Gastrocnemius medialis (tissue), 4 donors: ENCODE data around the gene RAI1. TPM values are rescaled to one million over a fixed set of nuclear protein-coding genes. Genes with fewer than 3 reads are reported as not detected.

Experiments
- ATAC-seq, 2 donors: fragments of 150-250 bp; one replicate each; pipeline ENCODE4 v1.9.1; 2016
- DNase-seq, 2 donors: peaks; one replicate each; pipeline ENCODE4 v3.0.0-alpha.2; 2019
- H3K27ac ChIP-seq, 4 donors: fragments of 200-600 bp; sonication (generic); 1 replicate in 1 of 4; 2 replicates in 3 of 4; pipeline ENCODE4 v1.5.1; 2016 to 2018; ENCODE audit warnings: mild to moderate bottlenecking in 2 of 4, moderate library complexity in 1 of 4
- H3K27me3 ChIP-seq, 3 donors: fragments of 200-600 bp; sonication (generic) in 2 of 3; 1 replicate in 1 of 3; 2 replicates in 2 of 3; pipeline versions ENCODE4 v1.5.1 to v1.6.0; 2016 to 2019; ENCODE audit warnings: mild to moderate bottlenecking in 1 of 3, moderate library complexity in 1 of 3
- H3K36me3 ChIP-seq, 2 donors: fragments of 200-600 bp; sonication (generic) in 1 of 2; one replicate each; pipeline ENCODE4 v1.5.1; 2017 to 2018
- H3K4me1 ChIP-seq, 2 donors: fragments of 200-600 bp; sonication (generic) in 1 of 2; one replicate each; pipeline ENCODE4 v1.5.1; 2016 to 2017; ENCODE audit warnings: mild to moderate bottlenecking in 2 of 2
- H3K4me3 ChIP-seq, 4 donors: fragments of 200-600 bp; sonication (generic) in 3 of 4; 1 replicate in 1 of 4; 2 replicates in 3 of 4; pipeline ENCODE4 v1.5.1; 2016 to 2019; ENCODE audit warnings: mild to moderate bottlenecking in 2 of 4
- H3K9me3 ChIP-seq, 3 donors: fragments of 200-600 bp; sonication (generic) in 2 of 3; 1 replicate in 1 of 3; 2 replicates in 2 of 3; pipeline ENCODE4 v1.5.1; 2016 to 2019
- CTCF ChIP-seq, 5 experiments: fragments of 450-650 bp in 3 of 5; fragments of 200-600 bp in 2 of 5; sonication (generic) in 2 of 5; IDR thresholded peaks in 4 of 5; conservative IDR thresholded peaks in 1 of 5; 1 replicate in 4 of 5; 2 replicates in 1 of 5; pipeline ENCODE4 v1.5.1; 2016 to 2019; ENCODE audit warnings: antibody characterized with exemption in 5 of 5, mild to moderate bottlenecking in 3 of 5, moderate library complexity in 3 of 5
- POLR2A ChIP-seq, 2 donors: fragments of 450-650 bp; IDR thresholded peaks; one replicate each; pipeline ENCODE4 v1.6.1; 2017; ENCODE audit warnings: antibody characterized with exemption in 2 of 2, mild to moderate bottlenecking in 2 of 2, moderate library complexity in 2 of 2
- in situ Hi-C, 4 donors: fragments of 200-750 bp; cut with MboI; loops; one replicate each; pipeline versions ENCODE4 v1.15.0 to v1.8.0; 2017; ENCODE audit warnings: low sequenced_read_pairs in 4 of 4
- intact Hi-C: fragments of 100-400 bp; cut with DNase I; formaldehyde crosslinking; loops from one replicate; pipeline ENCODE4 v1.15.1; 2023; ENCODE audit warnings: low total_unique reads
- total RNA-seq, 4 donors: library from RNA; depleted of rRNA; stranded (reverse); fragments of >200 nt; gene quantifications; one replicate each; pipeline versions ENCODE4 v1.1.0 to v1.2.3, GENCODE V29; 2016

RAI1 gene
- total RNA-seq, 4 donors from 2014 or later: 2.1 to 6.7 (median 4.3) TPM

- Histone ChIP-seq H3K9me3 (no peaks in the 10 kb centered on the region), H3K27me3 (no peaks in the 10 kb centered on the region), H3K36me3 (no peaks in the 10 kb centered on the region), H3K4me3 (no peak overlapping the region), H3K27ac (peak overlapping the region in 3 of 4 donors; percentile 33 to 99 (median 94)), H3K4me1 (peaks cover 30 to 37% of the 10 kb centered on the region in 2 donors)
- DNase-seq: no peak
- intact Hi-C loops: loop anchor here (5.0 kb wide), 1 partner anchor 161 kb away; no protein-coding TSS in a partner anchor
- ATAC-seq: no peak
- in situ Hi-C loops: loop anchor here (25.0 kb wide), 2 partner anchors 96 to 171 kb away; no protein-coding TSS in a partner anchor
- TF ChIP-seq POLR2A (IDR thresholded peaks at IDR 0.05) (no peak), CTCF (IDR thresholded peaks at IDR 0.05 in 4 of 5, conservative IDR thresholded peaks at IDR 0.05 in 1 of 5) (no peak)
Observed at GRCh38 chr17:17691468-17692263, 10.4 kb downstream of the RAI1 start.

- peak overlapping the region; percentile 88 to 99 (median 96) for H3K27ac ChIP-seq
- intact Hi-C loops (loop anchor here (5.0 kb wide), 1 partner anchor 160 kb away; no protein-coding TSS in a partner anchor), in situ Hi-C loops (loop anchor here (25.0 kb wide), 2 partner anchors 95 to 170 kb away; no protein-coding TSS in a partner anchor)
- H3K4me3 ChIP-seq: no peak overlapping the region
- H3K9me3 ChIP-seq: no peaks in the 10 kb centered on the region
- H3K4me1 ChIP-seq: peaks cover 38 to 46% of the 10 kb centered on the region in 2 donors
- no peaks in the 10 kb centered on the region for H3K27me3 ChIP-seq
- ATAC-seq: no peak
- no peaks in the 10 kb centered on the region for H3K36me3 ChIP-seq
- no peak for DNase-seq
- TF ChIP-seq CTCF (IDR thresholded peaks at IDR 0.05 in 4 of 5, conservative IDR thresholded peaks at IDR 0.05 in 1 of 5): no peak
Observed at GRCh38 chr17:17692353-17693252, 11.3 kb downstream of the RAI1 start.

GRCh38 chr17:17693253-17694168 lies 12.3 kb downstream of the RAI1 start:
- intact Hi-C loops (loop anchor here (1.0 to 5.0 kb wide), 3 partner anchors 11 to 159 kb away; no protein-coding TSS in a partner anchor), in situ Hi-C loops (loop anchor here (25.0 kb wide), 2 partner anchors 94 to 169 kb away; no protein-coding TSS in a partner anchor)
- H3K4me3 ChIP-seq: peak overlapping the region; percentile 66 to 95 (median 77)
- no peaks in the 10 kb centered on the region for H3K9me3 ChIP-seq
- TF ChIP-seq CTCF (IDR thresholded peaks at IDR 0.05 in 4 of 5, conservative IDR thresholded peaks at IDR 0.05 in 1 of 5) (no peak), POLR2A (IDR thresholded peaks at IDR 0.05) (no peak)
- ATAC-seq: peak; percentile 16 to 26
- H3K27ac ChIP-seq: peak overlapping the region; percentile 88 to 99 (median 96)
- H3K36me3 ChIP-seq: no peaks in the 10 kb centered on the region
- H3K4me1 ChIP-seq: peaks cover 45 to 55% of the 10 kb centered on the region in 2 donors
- no peaks in the 10 kb centered on the region for H3K27me3 ChIP-seq
- DNase-seq: peak in 1 of 2 donors; percentile 41
